ENCODE data around the gene CXorf65.

Gene CXorf65

DNA sequence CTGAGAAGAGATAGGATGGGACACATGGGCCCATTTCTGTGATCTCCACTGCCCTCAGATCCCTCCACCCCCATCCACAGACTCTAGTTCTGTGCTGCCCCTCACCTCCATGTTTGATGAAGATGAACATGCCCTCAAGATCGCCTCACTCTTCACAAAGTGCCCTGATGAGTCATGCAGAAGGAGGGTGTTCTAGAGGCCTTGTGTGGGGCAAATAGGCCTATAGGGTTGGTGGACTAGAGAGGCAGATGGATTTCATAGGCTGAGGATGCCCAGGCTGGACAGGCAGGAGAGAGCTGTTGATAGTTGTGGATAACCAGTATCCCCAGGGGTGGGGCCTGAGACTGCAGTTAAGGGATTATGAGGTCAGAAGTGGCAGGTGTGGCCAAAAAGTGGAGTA, at the start of gene CXorf65:
TSS of gene CXorf65 (minus strand) at position 314 of the 400 bp plus-strand sequence. CDS start at position 130, 184 bp downstream.
- FAIRE-seq (no peak), DNase-seq (ENCODE audit: low spot score) (no peak)

DNA sequence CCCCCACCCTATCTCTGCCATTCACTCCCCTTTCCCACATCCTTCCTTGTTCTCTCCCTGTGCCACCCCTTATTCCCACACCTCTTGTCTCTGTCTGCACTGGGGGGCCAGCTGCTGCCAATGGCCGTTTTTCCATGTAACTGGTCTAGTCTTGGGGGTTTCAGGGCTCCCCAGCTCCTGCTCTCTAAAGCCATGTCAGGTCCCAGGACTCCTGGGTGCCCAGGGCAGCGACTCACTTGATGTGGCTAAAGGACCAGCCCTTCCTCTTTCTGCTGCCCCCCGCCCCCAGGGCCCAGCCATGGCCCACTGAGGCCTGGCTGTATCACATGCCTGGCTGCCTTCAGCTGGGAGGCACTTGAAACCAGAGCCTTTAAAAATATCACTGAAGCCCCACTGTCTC, 48.1 kb upstream of the CXorf65 start:
- no peak for FAIRE-seq
- no peak for DNase-seq (ENCODE audit: low spot score)

DNA sequence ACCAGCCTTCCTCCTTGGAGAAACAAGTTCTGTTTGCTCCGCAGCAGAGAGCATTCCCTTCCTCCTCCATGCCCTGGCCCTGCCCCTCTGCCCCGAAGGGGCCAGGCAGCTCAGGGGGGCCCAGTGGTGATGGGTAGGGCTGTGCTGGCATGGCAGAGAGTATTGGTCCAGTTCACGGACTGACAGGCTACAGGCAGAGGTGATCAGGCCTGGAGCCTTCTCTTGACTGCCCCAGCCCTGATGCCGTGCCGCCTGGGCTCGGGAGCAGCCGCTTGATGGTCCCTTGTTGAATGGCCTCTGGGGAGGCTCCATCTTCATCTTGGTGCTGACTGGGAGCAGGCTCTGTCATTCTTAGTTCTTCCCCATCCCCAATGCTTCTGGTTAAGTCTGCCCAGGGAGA, 47.7 kb upstream of the CXorf65 start:
- DNase-seq (ENCODE audit: low spot score) (no peak), FAIRE-seq (no peak)

DNA sequence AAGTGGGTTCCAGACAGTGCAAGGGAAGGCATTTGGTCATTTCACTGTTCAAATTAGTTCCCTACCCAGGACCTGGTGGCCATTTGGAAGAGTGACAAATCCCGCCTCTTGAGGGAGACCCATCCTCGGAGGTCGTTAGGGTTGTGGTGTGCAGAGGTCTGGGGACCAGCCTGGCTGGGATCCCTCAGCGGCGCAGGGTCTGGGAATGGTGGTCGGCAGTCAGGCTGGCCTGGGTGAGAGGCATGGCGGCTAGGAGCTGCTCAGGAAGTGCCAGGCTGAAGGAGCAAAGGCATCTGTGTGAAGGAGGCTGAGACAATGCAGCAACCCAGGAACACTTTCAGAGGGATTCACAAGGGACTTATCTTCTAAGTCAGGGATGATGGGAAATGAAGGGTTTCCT, 44.8 kb upstream of the CXorf65 start:
- FAIRE-seq = no peak

DNA sequence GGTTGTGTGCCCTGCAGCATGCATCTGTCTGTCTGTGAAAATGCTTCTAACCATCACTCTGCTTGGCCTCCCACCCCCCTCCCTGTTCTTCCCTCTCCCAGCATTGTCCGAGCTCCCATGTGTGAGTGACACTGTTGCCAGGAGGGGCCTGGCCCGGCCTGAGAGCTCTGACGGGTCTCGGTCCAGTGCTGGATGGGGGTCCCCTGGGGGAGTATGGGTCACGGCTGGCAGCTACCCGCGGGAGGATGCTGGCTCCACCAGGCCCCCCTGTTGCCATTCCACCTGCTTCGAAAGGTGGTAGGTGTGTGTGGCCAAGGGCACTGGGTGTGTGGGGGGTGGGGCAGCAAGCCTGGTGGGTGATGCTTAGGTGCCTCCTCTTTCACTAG, 41.7 kb upstream of the CXorf65 start:
- no peak for FAIRE-seq
- no peak for DNase-seq (ENCODE audit: low spot score)

More for the DNA sequence above, 44.8 kb upstream of the CXorf65 start:
- no peak for DNase-seq (ENCODE audit: low spot score)

DNA sequence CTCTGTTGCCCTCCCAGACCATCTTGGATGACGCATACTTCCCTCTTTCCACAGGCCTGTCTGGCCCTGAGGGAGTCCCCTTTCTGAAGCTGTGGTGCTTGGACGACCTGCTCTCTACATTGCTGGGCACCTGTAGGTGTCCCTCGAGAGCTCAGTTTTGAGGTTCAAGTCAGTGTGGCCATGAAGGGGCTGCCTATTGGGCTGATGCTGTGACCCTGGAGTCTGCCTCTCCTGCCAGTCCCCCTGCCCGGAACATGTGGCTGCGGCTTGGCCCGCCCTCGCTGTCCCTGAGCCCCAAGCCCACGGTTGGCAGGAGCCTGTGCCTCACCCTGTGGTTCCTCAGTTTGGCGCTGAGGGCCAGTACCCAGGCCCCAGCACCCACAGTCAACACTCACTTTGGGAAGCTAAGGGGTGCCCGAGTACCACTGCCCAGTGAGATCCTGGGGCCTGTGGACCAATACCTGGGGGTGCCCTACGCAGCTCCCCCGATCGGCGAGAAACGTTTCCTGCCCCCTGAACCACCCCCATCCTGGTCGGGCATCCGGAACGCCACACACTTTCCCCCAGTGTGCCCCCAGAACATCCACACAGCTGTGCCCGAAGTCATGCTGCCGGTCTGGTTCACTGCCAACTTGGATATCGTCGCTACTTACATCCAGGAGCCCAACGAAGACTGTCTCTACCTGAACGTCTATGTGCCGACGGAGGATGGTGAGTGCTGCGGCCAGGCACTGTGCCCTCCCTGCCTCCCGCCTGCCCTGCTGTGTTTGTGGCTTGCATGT, 41.1 kb upstream of the CXorf65 start:
- FAIRE-seq (no peak), DNase-seq (ENCODE audit: low spot score) (no peak)

DNA sequence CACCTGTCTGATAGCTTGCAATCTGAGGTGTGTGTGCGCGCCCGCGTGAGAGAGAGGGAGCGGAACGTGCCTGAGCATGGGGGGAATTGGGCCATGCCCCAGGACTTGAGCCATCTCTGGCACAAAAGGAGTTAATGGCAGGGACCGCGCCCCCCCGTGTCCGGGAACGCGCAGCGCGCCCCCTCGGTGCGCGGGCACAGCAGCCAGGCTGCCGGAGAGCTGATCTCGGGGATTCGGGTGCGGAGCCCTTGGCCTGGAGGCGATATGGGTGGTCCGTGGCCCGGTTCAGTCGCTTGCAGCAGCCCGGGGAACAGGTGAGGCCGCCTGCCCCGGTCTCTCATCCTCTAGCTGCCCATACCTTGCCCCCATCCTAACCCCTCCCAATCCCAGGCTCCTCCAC, 38.1 kb upstream of the CXorf65 start, which contains the start of gene NLGN3:
TSS of gene NLGN3 (plus strand) at position 191 of the 400 bp plus-strand sequence. CDS start 2,909 bp downstream, outside the sequence.
- FAIRE-seq = no peak
- no peak for DNase-seq (ENCODE audit: low spot score)

DNA sequence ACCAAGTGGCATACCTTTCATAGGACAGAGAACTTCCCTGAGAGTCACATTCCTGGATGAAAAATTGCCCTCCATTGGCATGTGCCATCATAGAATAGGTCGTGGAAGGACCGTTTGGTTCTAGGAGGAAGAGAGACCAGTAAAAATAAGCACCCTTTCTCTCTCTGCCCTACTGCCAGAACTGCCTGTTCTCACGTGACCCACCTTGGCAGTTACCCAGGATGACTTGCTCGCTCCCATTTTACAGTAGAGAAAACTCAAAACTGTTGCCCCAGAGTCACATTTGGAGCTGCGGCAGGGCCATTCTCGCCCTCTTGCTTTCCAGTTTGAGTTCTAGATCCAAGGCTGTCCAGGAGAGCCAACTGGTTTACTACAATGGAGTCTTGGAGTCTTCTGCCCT, 37.0 kb upstream of the CXorf65 start:
- no peak for FAIRE-seq
- no peak for DNase-seq (ENCODE audit: low spot score)

DNA sequence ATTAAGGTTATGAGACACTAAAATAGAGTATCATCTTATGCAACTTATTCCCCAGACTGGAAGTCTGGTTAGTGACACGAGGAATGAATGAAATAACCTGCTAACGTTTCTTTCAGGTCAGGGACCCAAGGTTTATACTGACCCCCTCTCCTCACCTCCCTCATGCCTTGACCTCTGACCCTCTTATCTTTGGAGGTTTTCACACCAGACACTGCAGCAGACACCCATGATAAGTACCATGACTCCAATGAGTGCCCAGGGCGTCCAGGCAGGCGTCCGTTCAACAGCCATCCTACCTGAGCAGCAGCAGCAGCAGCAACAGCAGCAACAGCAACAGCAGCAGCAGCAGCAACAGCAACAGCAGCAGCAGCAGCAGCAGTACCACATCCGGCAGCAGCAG, 33.9 kb upstream of the CXorf65 start:
- FAIRE-seq = no peak
- no peak for DNase-seq (ENCODE audit: low spot score)

DNA sequence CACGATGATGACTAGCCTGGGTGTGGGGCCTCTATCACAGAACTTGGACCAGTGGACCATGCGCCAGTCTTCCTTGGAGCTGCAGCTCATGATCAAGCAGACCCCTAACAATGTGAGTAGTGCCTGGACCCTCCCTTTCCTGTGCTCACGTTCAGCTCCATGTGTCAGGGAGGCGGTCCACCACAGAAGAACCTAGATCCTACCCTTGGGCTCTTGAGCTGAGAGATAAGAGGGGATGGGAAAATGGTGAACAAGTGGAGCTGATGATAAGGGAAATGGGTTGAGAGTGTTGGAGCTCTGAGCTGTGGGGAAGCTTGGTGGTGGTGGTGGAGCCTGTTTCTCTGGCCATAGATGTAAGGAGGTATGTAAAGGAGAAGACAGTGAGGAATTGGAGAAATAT, 25.0 kb upstream of the CXorf65 start:
- no peak for FAIRE-seq
- no peak for DNase-seq (ENCODE audit: low spot score)

DNA sequence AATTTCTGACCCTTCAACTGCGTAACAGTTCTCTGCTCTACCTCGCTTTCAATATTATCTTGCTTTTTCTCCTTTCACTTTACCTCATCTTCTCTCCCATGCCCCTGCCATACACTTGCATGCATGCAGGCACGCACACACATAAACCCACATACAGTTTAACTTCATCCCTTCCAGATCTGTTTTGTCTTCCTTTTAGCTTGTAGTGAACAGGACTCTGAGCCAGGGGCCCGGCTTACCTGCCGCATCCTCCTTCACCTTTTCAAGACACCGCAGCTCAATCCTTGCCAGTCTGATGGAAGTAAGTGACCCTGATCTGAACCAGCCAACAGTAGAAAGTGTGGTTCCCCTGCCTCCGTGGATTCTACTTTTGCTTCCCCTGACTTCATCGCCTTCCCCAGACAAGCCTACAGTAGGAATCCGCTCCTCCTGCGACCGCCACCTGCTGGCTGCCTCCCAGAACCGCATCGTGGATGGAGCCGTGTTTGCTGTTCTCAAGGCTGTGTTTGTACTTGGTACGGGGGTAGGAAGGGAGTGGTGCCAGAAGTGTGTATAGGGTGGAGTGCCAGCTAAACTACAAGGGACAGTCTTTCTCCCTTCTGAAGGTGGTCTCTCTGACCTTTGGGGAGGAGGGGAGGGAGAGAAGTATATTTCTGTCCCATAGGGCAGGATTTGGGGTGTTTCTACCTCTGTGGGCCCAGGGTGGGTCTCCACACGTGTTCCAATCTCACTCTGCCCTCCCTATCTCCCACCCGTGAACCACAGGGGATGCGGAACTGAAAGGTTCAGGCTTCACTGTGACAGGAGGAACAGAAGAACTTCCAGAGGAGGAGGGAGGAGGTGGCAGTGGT, 22.6 kb upstream of the CXorf65 start:
- FAIRE-seq (no peak), DNase-seq (ENCODE audit: low spot score) (peak; percentile 9)

DNA sequence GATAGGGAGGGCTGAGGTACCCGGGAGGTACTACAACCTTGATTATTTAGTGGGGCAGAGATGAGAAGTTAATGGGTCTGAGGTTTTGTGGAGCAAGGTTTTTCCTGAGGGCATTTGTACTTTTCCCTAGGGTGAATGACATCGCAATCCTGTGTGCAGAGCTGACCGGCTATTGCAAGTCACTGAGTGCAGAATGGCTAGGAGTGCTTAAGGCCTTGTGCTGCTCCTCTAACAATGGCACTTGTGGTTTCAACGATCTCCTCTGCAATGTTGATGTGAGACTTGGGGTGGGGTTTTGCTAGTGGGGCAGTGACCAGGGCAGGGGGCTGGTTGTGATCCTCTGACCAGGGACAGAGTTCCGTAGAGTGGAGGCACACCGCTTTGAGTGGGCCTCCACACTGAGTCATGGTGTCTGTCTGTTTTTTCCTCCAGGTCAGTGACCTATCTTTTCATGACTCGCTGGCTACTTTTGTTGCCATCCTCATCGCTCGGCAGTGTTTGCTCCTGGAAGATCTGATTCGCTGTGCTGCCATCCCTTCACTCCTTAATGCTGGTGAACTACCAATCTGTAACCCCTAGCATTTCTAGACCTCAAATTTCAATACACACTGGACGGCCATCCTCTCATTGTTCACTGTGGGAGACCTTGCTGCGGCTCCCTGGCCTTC, 21.8 kb upstream of the CXorf65 start:
- FAIRE-seq (peak; percentile 35), DNase-seq (ENCODE audit: low spot score) (peak; percentile 56)

DNA sequence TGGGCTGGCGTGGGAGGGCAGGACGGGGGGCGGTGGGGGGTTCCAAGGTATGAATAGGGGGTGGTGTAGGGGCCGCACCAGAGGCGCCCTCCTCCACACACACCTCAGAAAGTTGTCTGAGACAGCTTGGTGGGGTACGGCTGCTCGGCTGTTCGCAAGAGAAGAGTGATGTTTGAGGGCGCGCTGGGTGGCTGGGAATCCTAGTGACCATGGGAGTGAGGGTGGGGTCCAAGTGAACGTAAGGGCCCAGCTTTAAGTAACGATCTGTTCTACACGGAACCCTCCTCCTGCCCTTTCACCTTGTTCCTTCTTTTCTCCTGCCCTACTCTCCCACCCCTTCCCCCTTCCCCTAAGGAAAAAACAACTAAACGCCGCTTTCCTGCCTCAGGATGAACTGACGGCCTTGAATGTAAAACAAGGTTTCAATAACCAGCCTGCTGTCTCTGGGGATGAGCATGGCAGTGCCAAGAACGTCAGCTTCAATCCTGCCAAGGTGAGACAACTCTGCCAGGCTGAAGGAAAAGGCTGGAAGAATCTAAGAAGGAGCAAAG, 12.5 kb upstream of the CXorf65 start:
- FAIRE-seq = no peak
- no peak for DNase-seq (ENCODE audit: low spot score)

DNA sequence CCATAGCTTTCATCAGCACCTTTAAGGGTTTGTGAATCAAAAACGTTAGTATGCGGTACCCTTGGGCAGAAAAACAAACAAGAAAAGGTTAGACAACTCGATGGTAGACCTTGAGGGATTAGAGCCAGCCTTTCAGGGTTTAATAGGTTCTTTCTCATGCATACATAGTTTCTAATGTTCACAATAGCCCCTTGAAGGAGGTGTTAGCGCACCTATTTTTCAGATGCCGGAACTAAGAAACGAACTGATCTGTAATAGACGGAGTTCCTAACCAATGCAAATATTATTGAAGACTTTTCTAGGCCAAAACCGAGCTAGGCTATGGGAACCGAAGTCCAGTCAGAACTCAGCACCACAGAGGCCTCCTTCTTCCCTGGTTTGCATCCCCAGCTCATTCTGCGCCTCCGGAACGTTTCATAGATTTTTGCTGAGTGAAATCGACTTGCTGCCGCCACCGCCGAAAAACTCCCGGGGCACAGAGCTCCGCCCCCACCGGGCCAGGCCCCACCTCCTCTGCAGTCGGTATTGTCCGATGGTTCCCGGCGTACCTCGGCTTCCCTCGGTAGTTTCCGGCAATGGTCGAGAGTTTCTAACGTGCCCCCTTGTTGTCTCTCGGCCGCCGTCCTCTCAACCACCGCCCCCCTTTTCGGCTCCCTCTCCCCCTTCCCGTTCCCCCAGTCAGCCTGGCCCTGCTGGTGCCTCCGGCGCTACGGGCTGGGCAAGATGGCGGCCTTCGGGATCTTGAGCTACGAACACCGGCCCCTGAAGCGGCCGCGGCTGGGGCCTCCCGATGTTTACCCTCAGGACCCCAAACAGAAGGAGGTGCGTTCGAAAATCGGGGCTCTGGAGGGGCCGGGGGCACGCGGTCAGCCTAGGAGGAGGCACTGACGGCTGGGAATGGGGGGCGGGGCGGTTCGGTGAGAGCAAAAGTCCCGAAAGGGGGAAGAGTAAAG, 11.8 kb upstream of the CXorf65 start, which contains the start of gene MED12:
TSS of gene MED12 (plus strand) at position 565 of the 953 bp plus-strand sequence. CDS start at position 724, 159 bp downstream.
- peak; percentile 38 for FAIRE-seq
- DNase-seq (ENCODE audit: low spot score) = peak; percentile 26

DNA sequence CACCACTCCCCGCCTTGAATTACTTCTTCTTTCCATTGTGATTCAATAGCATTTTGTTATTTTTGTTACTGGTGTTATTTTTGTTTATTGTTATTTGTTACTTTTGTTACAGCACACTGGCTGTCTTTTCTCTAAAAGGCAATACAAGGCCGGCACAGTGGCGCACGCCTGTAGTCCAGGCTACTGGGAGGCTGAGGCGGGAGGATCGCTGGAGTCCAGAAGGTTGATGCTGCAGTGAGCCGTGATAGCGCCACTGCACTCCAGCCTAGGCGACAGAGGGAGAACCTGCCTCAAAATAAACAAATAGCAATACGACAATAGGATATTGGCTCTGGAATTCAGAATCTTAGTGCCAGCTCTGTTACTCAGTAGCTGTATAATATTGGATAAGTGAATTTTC, 10.8 kb upstream of the CXorf65 start:
- no peak for FAIRE-seq

DNA sequence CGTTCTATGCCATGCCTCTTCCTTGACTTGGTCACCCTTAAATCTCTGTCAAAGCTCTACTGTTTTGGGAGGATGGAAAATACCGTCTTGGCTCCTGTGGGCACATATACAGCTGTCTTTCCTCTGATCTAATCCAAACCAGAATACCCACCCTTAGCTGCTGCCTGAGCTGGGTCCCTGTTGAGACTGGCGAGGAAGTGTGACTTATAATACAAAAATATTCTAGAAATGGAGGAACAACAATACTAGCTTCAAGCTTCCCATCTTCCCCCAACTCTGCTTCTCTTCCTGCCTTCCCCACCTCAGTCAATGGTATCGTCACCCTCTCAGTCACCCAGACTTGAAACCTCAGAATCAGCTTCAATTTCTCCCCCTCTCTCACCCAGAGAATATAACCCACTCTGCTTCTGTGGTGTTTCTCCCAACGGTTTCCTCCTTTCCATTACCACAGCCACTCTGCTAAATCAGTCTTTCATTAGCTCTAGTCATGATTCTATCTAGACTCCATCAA, 5.4 kb upstream of the CXorf65 start:
- FAIRE-seq = no peak
- DNase-seq (ENCODE audit: low spot score) = no peak

More for the DNA sequence above, 10.8 kb upstream of the CXorf65 start:
- no peak for DNase-seq (ENCODE audit: low spot score)

DNA sequence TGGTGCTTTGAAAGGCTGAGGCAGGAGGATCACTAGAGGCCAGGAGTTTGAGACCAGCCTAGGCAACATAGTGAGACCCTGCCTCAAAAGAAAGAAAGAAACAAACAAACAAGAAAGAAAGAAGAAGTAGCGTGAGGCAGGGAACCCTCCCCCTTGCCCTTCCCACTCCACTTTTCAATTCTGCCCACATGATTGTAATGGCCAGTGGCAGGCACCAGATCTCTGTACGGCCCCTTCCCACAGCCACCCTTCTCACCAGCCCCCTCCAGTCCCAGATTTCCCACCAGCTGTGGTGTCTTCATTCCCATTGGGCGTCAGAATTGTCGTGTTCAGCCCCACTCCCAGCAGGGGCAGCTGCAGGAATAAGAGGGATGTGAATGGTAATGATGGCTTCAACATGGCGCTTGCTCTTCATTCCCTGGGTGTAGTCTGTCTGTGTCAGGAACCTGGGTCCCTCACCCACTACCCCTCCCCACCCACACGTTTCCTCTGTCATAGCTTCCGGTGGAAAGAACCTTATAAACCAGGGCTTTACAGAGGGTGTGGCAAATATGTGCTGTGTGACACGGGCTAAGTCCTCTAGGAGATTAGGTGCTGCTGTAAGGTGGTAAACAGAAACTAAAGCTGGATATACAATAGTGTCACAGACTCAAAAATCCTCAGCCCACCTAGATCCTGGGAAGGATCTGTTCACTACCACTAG, 4.8 kb upstream of the CXorf65 start, which contains the start of gene IL2RG:
TSS of gene IL2RG (minus strand) at position 437 of the 703 bp plus-strand sequence. CDS start at position 399, 38 bp downstream.
- FAIRE-seq (no peak), DNase-seq (ENCODE audit: low spot score) (no peak)

DNA sequence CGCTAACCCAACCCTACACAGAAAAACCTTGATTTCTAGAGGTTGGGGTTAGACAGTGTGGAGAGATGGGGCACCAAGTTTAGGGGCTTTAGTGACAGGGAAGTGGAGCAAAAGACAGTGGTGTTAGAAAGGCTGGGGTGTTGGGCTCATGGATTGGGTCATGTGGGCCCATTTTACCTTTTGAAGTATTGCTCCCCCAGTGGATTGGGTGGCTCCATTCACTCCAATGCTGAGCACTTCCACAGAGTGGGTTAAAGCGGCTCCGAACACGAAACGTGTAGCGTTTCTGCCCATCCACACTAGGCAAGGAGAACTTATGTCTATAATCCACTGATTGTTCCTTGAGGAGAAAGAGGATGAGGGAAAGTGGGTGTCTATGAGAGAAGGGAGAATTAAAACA, 2.5 kb upstream of the CXorf65 start:
- FAIRE-seq (no peak), DNase-seq (ENCODE audit: low spot score) (no peak)

DNA sequence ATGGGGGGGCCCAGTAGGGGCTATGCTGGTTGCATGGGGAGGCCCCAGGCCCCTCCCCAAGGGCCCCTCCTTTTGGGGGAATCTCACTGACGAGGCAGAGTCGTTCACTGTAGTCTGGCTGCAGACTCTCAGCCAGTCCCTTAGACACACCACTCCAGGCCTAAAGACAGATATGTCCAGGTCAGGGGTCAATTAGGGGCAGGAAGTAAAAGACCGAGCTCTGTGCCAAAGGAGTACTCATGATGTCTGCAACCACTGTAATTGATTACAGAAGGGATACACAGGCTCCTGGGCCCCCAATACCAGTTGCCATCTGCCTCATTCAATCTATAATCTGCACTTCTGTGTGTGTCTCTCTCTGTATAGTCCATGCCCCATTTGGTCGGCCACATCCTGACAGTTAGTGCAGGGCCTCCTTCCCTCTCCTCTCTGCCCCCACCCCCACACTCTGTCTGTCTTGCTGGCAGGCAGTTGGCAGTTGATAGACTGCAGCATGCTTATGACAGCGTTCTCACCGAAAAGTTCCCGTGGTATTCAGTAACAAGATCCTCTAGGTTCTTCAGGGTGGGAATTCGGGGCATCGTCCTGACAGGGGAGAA, 1.3 kb upstream of the CXorf65 start:
- FAIRE-seq = no peak

More for the DNA sequence above, 1.3 kb upstream of the CXorf65 start:
- DNase-seq (ENCODE audit: low spot score) = no peak

Data from RCC 7860 (cell line).